ENCODE results near the gene IFITM1. TPM values are rescaled to one million over a fixed set of nuclear protein-coding genes. Genes with fewer than 3 reads are reported as not detected.
"Not testable (repeated sequence)": the region's sequence is repeated elsewhere in the genome, so short reads cannot be mapped to it uniquely, and the experiment has no call there.

The IFITM1 gene
- total and polyA plus RNA-seq, 2 experiments from 2014 or later: 72.7 to 180 TPM

DNA sequence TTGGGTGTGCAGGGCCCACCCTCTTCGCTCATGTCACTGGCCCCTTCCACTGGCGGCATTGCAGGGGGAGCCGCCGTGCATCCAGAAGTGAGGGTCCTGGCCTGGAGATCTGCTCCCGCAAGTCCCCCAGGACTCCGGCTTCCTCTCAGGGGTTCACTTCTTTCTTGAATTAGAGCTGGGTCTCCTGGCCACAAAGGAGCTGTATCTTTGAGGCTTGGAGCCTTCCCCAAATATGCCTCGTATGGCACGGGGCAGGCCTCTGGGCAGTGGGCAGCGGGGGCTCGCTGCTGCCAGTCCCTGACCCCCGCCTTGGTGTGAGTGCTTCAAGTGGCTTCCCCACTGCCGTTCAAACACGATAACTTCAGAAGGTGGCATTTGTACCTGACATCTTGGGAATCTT is 14.2 kb downstream of the IFITM1 start:
- Histone ChIP-seq H3K9me2 (ENCODE audit: insufficient read depth) (no peaks in the 10 kb centered on the region), H3K4me1 (ENCODE audit: insufficient read depth) (peaks cover 9% of the 10 kb centered on the region; the same call in 1 of the 2 replicates), H4K20me1 (ENCODE audit: insufficient read depth) (no peaks in the 10 kb centered on the region), H3F3A (ENCODE audit: insufficient read depth) (no peaks in the 10 kb centered on the region), H3K9ac (no peak overlapping the region), H3K36me3 (ENCODE audit: low read depth) (no peaks in the 10 kb centered on the region), H3K4me2 (ENCODE audit: unreplicated experiment) (no peak overlapping the region), H3K27me3 (replicated peaks; ENCODE audit: insufficient read depth) (no peaks in the 10 kb centered on the region), H3K79me2 (ENCODE audit: insufficient read depth) (no peaks in the 10 kb centered on the region), H3K9me3 (ENCODE audit: low read depth) (no peaks in the 10 kb centered on the region), H2AFZ (no peak overlapping the region), H3K27ac (no peak overlapping the region), H3K4me3 (no peak overlapping the region)
- WGBS, 2 experiments (ENCODE audit: low coverage in 1 of 2, low lambda C conversion rate in 2 of 2, missing lambda C conversion rate in 2 of 2): 94 to 95% methylated on average over 13 of the region's 13 CpGs
- TF ChIP-seq EZH2phosphoT487 (IDR thresholded peaks at IDR 0.05; ENCODE audit: insufficient read depth, low read depth): no peak
- TF ChIP-seq EZH2 (IDR thresholded peaks at IDR 0.05; ENCODE audit: insufficient read depth, poor library complexity, severe bottlenecking): no peak
- in situ Hi-C loops (cut with MboI): no loop called here
- no peak for DNase-seq

DNA sequence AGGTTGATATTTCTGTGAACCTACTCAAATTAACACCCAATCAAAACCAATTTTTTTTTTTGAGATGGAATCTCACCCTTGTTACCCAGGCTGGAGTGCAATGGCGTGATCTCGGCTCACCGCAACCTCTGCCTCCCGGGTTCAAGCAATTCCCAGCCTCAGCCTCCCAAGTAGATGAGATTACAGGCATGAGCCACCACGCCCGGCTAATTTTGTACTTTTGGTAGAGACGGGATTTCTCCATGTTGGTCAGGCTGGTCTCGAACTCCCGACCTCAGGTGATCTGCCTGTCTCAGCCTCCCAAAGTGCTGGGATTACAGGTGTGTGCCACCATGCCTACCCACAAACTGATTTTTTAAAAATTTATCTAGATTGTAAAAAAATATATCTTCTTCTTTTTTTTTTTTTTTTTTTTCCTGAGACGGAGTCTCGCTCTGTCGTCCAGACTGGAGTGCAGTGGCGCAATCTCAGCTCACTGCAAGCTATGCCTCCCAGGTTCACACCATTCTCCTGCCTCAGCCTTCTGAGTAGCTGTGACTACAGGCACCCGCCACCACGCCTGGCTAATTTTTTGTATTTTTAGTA is 14.8 kb downstream of the IFITM1 start:
- H3K4me3 ChIP-seq; H3K4me2 ChIP-seq (ENCODE audit: unreplicated experiment); H3K79me2 ChIP-seq (ENCODE audit: insufficient read depth); H3F3A ChIP-seq (ENCODE audit: insufficient read depth); H3K9me3 ChIP-seq (ENCODE audit: low read depth); H3K9ac ChIP-seq; H3K27me3 ChIP-seq (replicated peaks; ENCODE audit: insufficient read depth); in situ Hi-C loops (cut with MboI); H3K36me3 ChIP-seq (ENCODE audit: low read depth); H3K9me2 ChIP-seq (ENCODE audit: insufficient read depth); H4K20me1 ChIP-seq (ENCODE audit: insufficient read depth); H3K4me1 ChIP-seq (ENCODE audit: insufficient read depth); H2AFZ ChIP-seq; DNase-seq; H3K27ac ChIP-seq: not testable (repeated sequence)
- WGBS, 2 experiments (ENCODE audit: low coverage in 1 of 2, low lambda C conversion rate in 2 of 2, missing lambda C conversion rate in 2 of 2): 90 to 96% methylated on average over 15 of the region's 15 CpGs

DNA sequence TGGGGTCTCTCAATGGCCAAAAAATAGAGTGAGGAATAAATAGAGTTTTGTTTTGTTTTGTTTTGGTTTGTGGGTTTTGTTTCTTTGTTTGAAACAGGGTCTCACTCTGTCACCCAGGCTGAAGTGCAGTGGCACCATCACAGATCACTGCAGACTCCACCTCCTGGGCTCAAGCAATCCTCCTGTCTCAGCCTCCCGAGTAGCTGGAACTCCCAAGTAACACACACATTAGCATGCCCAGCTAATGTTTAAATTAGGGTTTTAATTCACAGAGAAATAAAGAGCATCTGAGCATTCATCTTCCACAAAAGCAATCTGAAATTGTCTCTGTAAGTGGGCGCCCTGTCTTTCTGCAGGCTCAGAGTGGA is 16.0 kb downstream of the IFITM1 start:
- H3K9me2 ChIP-seq (ENCODE audit: insufficient read depth): no peaks in the 10 kb centered on the region
- WGBS, 2 experiments (ENCODE audit: low coverage in 1 of 2, low lambda C conversion rate in 2 of 2, missing lambda C conversion rate in 2 of 2): 64 to 77% methylated on average over 2 of the region's 2 CpGs
- no peaks in the 10 kb centered on the region for H3K9me3 ChIP-seq (ENCODE audit: low read depth)
- in situ Hi-C loops (cut with MboI): no loop called here
- no peak for DNase-seq
- no peaks in the 10 kb centered on the region for H3K36me3 ChIP-seq (ENCODE audit: low read depth)
- H3K4me2 ChIP-seq (ENCODE audit: unreplicated experiment): no peak overlapping the region
- no peak overlapping the region for H3K27ac ChIP-seq
- no peak for TF ChIP-seq EZH2 (IDR thresholded peaks at IDR 0.05; ENCODE audit: insufficient read depth, poor library complexity, severe bottlenecking)
- no peak for TF ChIP-seq EZH2phosphoT487 (IDR thresholded peaks at IDR 0.05; ENCODE audit: insufficient read depth, low read depth)
- H3K27me3 ChIP-seq (replicated peaks; ENCODE audit: insufficient read depth): no peaks in the 10 kb centered on the region
- H3K9ac ChIP-seq: no peak overlapping the region
- no peaks in the 10 kb centered on the region for H4K20me1 ChIP-seq (ENCODE audit: insufficient read depth)
- no peaks in the 10 kb centered on the region for H3F3A ChIP-seq (ENCODE audit: insufficient read depth)
- H3K4me3 ChIP-seq: no peak overlapping the region
- H2AFZ ChIP-seq: no peak overlapping the region
- peaks cover 5% of the 10 kb centered on the region; the same call in 1 of the 2 replicates for H3K4me1 ChIP-seq (ENCODE audit: insufficient read depth)
- H3K79me2 ChIP-seq (ENCODE audit: insufficient read depth): no peaks in the 10 kb centered on the region

DNA sequence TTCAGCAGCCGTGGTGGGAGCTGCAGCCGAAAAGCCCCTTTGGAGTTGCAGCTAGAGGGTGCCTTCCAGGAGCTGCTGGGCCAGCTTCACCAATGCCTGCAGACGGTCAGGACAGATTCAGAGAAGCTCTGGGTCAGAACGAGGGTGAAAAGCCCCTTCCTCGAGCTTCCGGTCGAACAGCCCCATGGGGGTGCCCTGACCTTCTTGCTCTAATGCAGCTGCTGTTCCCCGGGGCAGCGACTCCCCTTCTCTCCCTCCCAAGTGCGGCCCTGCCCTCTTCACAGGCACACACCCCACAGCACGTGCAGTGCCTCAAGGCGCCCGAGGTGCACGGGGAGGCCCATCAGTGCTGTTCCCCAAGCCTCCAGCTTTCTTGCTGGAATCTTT is 16.5 kb downstream of the IFITM1 start:
- Histone ChIP-seq H3K4me3 (no peak overlapping the region), H2AFZ (no peak overlapping the region), H3K36me3 (ENCODE audit: low read depth) (no peaks in the 10 kb centered on the region), H3K4me1 (ENCODE audit: insufficient read depth) (peaks cover 4% of the 10 kb centered on the region; the same call in 1 of the 2 replicates), H3F3A (ENCODE audit: insufficient read depth) (no peaks in the 10 kb centered on the region), H3K9me3 (ENCODE audit: low read depth) (no peaks in the 10 kb centered on the region), H3K9ac (no peak overlapping the region), H3K9me2 (ENCODE audit: insufficient read depth) (no peaks in the 10 kb centered on the region), H3K27me3 (replicated peaks; ENCODE audit: insufficient read depth) (no peaks in the 10 kb centered on the region), H3K79me2 (ENCODE audit: insufficient read depth) (no peaks in the 10 kb centered on the region), H3K27ac (no peak overlapping the region), H4K20me1 (ENCODE audit: insufficient read depth) (no peaks in the 10 kb centered on the region), H3K4me2 (ENCODE audit: unreplicated experiment) (no peak overlapping the region)
- WGBS, 2 experiments (ENCODE audit: low coverage in 1 of 2, low lambda C conversion rate in 2 of 2, missing lambda C conversion rate in 2 of 2): 79 to 84% methylated on average over 14 of the region's 14 CpGs
- TF ChIP-seq EZH2 (IDR thresholded peaks at IDR 0.05; ENCODE audit: insufficient read depth, poor library complexity, severe bottlenecking) (no peak), EZH2phosphoT487 (IDR thresholded peaks at IDR 0.05; ENCODE audit: insufficient read depth, low read depth) (no peak)
- in situ Hi-C loops (cut with MboI): no loop called here
- DNase-seq: no peak
